ENCODE results near the gene TCERG1L. TPM values are rescaled to one million over a fixed set of nuclear protein-coding genes. Genes with fewer than 3 reads are reported as not detected.

The TCERG1L gene
- total RNA-seq, 4 donors from 2014 or later = 0.42 to 1.3 TPM; not detected in 2

DNA sequence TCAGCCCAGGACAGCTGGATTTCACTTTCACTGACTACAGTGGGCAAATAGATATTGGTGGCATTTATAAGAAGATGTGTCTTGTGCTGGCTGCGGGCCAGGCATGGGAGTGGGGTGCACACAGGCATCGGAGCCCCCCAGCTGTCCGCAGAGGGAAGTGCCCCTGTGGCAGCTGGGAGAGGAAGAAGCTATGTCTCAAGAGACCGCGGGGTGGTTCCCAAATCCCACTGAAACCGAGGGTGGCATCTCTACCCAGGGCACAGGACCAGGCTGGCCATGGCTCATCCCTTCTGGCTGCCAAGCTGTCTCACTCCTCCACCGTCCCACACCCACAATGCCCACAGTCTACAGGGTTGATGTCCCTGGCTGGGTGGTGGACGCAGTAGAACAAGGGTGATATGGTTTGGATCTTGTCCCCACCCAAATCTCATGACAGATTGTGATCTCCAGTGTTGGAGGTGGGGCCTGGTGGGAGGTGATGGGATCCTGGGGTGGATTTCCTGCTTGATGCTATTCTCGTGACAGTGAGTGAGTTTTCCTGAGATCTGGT lies 94.8 kb downstream of the TCERG1L start:
- H3K4me3 ChIP-seq = no peak overlapping the region
- H3K27ac ChIP-seq = no peak overlapping the region
- TF ChIP-seq POLR2A (IDR thresholded peaks at IDR 0.05) (no peak), EP300 (IDR thresholded peaks at IDR 0.05) (no peak)
- TF ChIP-seq, protein P1, sequence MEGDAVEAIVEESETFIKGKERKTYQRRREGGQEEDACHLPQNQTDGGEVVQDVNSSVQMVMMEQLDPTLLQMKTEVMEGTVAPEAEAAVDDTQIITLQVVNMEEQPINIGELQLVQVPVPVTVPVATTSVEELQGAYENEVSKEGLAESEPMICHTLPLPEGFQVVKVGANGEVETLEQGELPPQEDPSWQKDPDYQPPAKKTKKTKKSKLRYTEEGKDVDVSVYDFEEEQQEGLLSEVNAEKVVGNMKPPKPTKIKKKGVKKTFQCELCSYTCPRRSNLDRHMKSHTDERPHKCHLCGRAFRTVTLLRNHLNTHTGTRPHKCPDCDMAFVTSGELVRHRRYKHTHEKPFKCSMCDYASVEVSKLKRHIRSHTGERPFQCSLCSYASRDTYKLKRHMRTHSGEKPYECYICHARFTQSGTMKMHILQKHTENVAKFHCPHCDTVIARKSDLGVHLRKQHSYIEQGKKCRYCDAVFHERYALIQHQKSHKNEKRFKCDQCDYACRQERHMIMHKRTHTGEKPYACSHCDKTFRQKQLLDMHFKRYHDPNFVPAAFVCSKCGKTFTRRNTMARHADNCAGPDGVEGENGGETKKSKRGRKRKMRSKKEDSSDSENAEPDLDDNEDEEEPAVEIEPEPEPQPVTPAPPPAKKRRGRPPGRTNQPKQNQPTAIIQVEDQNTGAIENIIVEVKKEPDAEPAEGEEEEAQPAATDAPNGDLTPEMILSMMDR (IDR thresholded peaks at IDR 0.05) = no peak
- H3K4me1 ChIP-seq = no peaks in the 10 kb centered on the region
- H3K36me3 ChIP-seq = no peaks in the 10 kb centered on the region
- DNase-seq (ENCODE audit: low spot score in 2 of 2) = no peak
- 84 to 96% methylated on average over 9 of the region's 9 CpGs for WGBS, 2 donors
- no peaks in the 10 kb centered on the region for H3K9me3 ChIP-seq
- H3K27me3 ChIP-seq = no peaks in the 10 kb centered on the region

- H3K4me1 ChIP-seq = no peaks in the 10 kb centered on the region
- no peak for DNase-seq (ENCODE audit: low spot score in 2 of 2)
- WGBS, 2 donors = 95 to 97% methylated on average over 6 of the region's 6 CpGs
These were observed 95.7 kb downstream of the TCERG1L start for GRCh38 chr10:131215776-131216175.

DNA sequence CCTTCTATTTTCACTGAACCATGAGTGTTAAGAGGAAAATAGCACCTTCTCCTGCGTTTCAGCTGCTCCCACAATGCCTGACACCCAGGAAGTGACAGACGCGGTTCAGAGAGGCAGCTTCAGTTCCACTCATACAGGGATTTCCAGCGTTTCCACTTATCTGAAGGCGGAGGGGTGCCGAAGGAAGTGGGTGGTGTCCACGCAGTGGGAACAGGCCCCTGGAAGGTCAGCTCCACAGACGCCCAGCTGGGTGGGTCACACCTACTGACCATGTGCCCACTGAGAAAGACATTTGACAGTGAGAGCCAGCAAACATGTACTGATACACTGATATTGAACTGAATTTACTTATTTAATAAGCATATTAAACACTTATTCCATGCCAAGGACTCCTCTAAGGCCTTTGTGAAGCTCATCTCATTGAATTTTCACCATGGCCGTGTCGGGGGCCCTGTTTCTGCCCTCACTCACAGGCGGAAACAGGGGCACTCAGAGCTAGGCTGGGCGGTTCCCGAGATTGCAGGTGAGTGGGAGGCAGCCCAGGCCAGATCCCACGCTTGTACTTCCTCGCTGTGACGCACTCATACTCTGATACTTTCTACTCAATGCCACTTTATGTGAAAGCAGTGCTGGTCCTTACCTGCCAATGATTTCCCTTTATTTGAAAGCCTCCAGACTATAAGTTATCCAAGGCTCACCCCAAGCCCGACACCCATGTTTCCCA lies 96.8 kb downstream of the TCERG1L start:
- no peak for DNase-seq (ENCODE audit: low spot score in 2 of 2)
- Histone ChIP-seq H3K27me3 (no peaks in the 10 kb centered on the region), H3K4me1 (no peaks in the 10 kb centered on the region), H3K27ac (no peak overlapping the region), H3K36me3 (no peaks in the 10 kb centered on the region), H3K9me3 (no peaks in the 10 kb centered on the region), H3K4me3 (no peak overlapping the region)
- 86 to 89% methylated on average over 17 of the region's 17 CpGs for WGBS, 2 donors
- TF ChIP-seq, protein P1 (IDR thresholded peaks at IDR 0.05) = no peak
- TF ChIP-seq EP300 (IDR thresholded peaks at IDR 0.05) = no peak
- TF ChIP-seq POLR2A (IDR thresholded peaks at IDR 0.05) = no peak

More at GRCh38 chr10:131215776-131216175, 95.7 kb downstream of the TCERG1L start:
- TF ChIP-seq, protein P1 (IDR thresholded peaks at IDR 0.05) = no peak
- no peak for TF ChIP-seq POLR2A (IDR thresholded peaks at IDR 0.05)
- TF ChIP-seq EP300 (IDR thresholded peaks at IDR 0.05) = no peak
- H3K9me3 ChIP-seq = no peaks in the 10 kb centered on the region
- no peaks in the 10 kb centered on the region for H3K27me3 ChIP-seq
- H3K27ac ChIP-seq = no peak overlapping the region
- no peak overlapping the region for H3K4me3 ChIP-seq
- H3K36me3 ChIP-seq = no peaks in the 10 kb centered on the region

GRCh38 chr10:131213741-131214505 lies 97.6 kb downstream of the TCERG1L start:
- Histone ChIP-seq H3K27ac (no peak overlapping the region), H3K27me3 (no peaks in the 10 kb centered on the region), H3K36me3 (no peaks in the 10 kb centered on the region), H3K9me3 (no peaks in the 10 kb centered on the region), H3K4me3 (no peak overlapping the region), H3K4me1 (no peaks in the 10 kb centered on the region)
- WGBS, 2 donors = 50 to 56% methylated on average over 9 of the region's 9 CpGs
- DNase-seq (ENCODE audit: low spot score in 2 of 2) = no peak
- TF ChIP-seq EP300 (IDR thresholded peaks at IDR 0.05) (no peak), POLR2A (IDR thresholded peaks at IDR 0.05) (no peak)
- TF ChIP-seq, protein P1 (IDR thresholded peaks at IDR 0.05) = no peak

All from tibial nerve (tissue), 4 donors.